HPDE6-E6E7 (cell line): ENCODE measurements around the gene KRTAP20-2.

ENCODE experiments used
- DNase-seq: peaks from one replicate; pipeline ENCODE4 v3.0.0; 2011; ENCODE audit warnings: missing footprints; ENCODE audit errors: extremely low spot score

Gene KRTAP20-2

DNA sequence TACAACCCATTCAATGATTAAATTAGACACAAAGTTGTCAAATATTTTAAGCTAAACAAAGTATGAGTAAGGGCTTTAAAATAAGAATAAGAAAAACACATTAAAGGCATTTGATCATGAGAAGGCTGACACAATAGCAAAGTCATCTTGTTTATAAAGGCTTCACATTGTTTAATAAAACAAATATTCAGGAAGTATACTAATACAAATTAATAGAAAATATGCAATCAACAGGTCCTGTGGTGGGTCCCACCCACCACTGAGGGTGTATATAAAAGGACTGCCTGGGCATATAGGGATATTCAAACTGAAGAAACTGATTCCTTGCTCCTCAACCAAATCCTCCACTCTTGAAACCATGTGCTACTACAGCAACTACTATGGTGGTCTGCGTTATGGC lies at the start of gene KRTAP20-2:
Gene KRTAP20-2 (plus strand): TSS at position 301 of the 400 bp plus-strand sequence. CDS start 58 bp downstream, at position 359.
- DNase-seq: no peak

DNA sequence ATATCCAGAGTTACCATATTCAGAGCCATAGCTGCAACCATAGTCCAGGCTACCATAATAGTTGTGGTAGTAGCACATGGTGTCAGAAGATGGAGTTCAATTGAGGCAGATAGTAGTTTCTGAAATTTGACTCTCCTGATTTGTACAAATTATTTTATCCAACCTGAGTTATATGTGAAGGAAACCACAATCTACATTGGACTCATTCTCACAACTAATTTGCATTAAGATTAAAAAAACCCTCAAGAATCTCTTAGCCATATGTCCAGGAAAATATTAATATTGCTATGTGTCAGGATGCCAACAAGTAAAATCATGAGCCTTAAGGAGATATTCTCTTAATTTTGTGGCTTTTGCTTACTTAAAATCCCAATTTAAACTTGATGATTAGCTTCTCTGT lies 44.7 kb upstream of the KRTAP20-2 start, which contains the start of gene KRTAP22-2:
Gene KRTAP22-2 (minus strand): TSS at position 101 of the 400 bp plus-strand sequence.
- no peak for DNase-seq

- no peak for DNase-seq
Measured at GRCh38 chr21:30592140-30592539, 42.9 kb upstream of the KRTAP20-2 start, which contains the start of gene KRTAP6-3. KRTAP6-3 (plus strand) TSS chr21:30592440; CDS start chr21:30592446, 6 bp downstream.

DNA sequence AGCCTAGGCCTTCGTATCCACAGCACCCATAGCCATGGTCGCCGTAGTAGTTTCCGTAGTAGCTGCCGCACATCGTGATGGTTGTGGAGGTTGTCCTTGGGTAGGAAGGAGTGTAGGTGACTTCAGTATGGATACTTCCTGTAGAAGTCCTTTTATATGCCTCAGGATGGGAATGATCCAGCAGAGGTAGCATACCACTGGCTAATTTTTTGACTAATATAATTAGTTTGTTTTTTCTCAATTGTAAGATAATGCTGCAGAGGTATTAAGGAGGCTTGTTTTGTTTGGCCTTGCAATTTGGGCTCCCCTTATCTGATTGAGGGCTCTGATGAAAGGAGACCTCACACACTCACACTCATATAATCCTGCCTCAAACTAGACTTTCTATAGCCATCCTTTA lies 36.2 kb upstream of the KRTAP20-2 start, which contains the start of gene KRTAP6-2:
Gene KRTAP6-2 (minus strand): TSS at position 101 of the 400 bp plus-strand sequence. CDS start 28 bp downstream, at position 73.
- no peak for DNase-seq

GRCh38 chr21:30600787-30601186 lies 34.2 kb upstream of the KRTAP20-2 start, which contains the start of gene KRTAP22-1:
KRTAP22-1 (plus strand) TSS chr21:30601087.
- DNase-seq: no peak

DNA sequence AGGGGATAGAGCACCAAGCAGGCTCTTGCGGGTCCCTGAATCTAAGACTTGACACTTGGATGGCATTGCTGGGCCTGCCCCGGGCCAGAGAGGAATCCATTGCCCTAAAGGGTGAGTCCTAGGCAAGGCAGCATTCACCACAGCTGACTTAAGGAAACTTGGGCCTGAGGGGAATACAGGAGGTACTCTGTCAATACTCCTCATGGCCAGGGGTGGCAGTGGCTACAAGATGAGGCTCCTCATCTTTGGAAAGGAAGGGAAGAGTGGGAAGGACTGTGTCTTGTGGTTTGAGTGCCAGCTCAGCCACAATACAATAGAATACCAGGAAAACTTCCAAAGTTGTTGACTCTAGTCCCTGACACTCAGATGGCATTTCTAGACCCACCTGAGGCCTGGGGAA lies 29.0 kb upstream of the KRTAP20-2 start:
- DNase-seq: no peak

DNA sequence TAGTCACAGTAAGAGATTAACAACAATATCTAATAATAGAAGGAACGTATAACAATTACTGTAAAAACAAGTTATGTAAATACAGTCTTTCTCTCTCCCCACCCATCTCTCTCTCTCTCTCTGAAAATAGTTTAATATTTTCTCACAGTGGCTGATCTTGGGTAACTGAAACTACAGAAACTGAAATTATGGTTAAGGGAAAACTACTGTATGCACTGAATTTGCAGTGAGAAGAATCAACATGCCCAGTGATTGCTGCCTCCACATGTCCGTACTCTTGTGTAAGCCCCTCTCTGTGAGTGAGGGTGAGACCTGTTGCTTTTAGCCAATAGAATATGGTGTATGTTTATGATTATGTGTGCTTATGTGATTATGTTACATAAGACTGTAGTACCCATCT lies 22.9 kb upstream of the KRTAP20-2 start:
- DNase-seq: no peak

DNA sequence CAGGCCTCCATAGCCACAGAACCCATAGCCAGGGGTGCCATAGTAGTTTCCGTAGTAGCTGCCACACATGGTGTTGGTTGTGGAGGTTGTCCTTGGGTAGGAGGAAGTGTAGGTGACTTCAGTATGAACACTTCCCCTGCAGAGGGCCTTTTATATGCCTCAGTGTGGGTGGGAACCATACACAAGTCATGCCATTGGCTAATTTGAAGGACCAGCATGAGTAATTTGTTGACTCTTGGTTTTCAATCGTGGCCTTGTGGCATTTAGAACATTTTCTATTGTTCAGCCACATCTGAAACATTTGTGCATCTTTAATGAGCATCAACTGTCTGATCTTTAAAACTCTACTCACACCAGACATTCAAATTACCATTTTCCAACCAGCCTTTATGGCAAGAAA lies 21.2 kb upstream of the KRTAP20-2 start, which contains the start of gene KRTAP6-1:
Gene KRTAP6-1 (minus strand): TSS at position 95 of the 400 bp plus-strand sequence. CDS start 26 bp downstream, at position 69.
- DNase-seq: no peak

- DNase-seq: no peak
Measured at GRCh38 chr21:30615199-30615598, 19.8 kb upstream of the KRTAP20-2 start.

DNA sequence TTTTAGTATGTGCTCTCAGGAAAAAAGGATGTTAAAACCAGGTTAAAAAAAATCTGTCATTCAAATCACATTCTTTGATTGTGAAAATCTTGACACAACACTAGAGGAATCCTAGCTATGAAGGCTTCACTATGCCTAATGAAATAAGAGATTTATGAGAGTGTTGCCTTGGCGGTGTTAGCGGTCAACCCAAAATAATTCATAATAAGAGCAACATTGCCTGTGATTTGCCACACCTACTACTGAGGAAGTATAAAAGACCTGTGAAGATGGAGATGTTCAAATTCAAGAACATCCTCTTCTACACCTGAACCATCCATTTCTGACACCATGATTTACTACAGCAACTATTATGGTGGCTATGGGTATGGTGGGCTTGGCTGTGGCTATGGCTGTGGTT lies 18.9 kb upstream of the KRTAP20-2 start, which contains the start of gene KRTAP20-1:
Gene KRTAP20-1 (plus strand): TSS at position 301 of the 400 bp plus-strand sequence. CDS start 30 bp downstream, at position 331.
- no peak for DNase-seq

DNA sequence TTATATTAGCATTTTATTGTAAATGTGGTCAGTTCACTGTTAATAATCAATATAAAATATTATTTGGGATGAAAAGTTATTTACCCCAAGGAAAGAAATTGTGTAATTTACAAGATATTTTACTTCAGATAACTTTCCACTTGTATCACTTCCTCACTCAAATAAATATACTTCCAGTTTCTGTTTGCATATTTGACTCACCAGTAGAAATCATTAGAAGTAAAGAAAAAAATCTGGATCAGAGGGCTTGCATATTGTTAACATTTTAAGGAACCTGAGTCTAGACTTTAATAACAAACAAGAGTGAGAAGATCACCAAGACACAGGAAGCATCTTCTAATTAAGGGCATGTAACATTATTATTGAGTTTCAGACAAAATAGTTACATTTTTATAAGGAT lies 14.9 kb upstream of the KRTAP20-2 start:
- DNase-seq: no peak

- DNase-seq: no peak
Measured at GRCh38 chr21:30620522-30620921, 14.5 kb upstream of the KRTAP20-2 start, which contains the start of gene KRTAP20-4. KRTAP20-4 (plus strand) TSS chr21:30620627.

GRCh38 chr21:30623362-30623761 lies 11.6 kb upstream of the KRTAP20-2 start:
- DNase-seq: no peak

DNA sequence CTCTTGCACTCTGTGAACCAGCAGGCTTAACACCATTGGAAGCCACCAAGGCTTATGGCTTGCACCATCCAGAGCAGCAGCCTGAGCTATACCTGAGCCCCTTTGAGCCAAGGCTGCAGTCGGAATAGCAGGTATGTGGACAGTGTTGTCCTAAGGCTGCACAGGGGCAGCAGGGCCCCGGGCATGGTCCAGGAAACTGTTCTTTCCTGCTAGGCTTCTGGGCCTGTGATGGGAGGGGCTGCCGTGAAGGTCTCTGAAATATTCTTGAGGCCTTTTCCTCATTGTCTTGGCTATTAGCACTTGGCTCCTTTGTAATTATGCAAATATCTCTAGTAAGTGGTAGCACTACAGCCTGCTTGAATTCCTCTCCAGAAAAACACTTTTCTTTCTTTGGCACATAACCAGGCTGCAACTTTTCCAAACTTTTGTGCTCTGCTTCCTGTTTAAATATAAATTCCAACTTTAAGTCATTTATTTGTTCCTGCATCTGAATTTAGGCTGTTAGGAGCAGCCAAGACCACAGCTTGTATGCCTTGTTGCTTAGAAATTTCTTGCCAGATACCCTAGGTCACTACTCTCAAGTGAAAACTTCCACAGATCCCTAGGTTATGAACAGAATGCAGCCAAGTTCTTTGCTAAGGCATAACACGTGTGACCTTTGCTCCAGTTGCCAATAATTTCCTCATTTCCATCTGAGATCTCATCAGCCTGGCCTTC lies 9.4 kb upstream of the KRTAP20-2 start:
- DNase-seq: no peak

- DNase-seq: no peak
Measured at GRCh38 chr21:30628109-30628508, 6.9 kb upstream of the KRTAP20-2 start.

- DNase-seq: no peak
Measured at GRCh38 chr21:30629200-30629599, 5.8 kb upstream of the KRTAP20-2 start.

- no peak for DNase-seq
Measured at GRCh38 chr21:30638686-30639085, 3.7 kb downstream of the KRTAP20-2 start.

GRCh38 chr21:30642564-30642963 lies 7.6 kb downstream of the KRTAP20-2 start, which contains the start of gene KRTAP20-3:
KRTAP20-3 (plus strand) TSS chr21:30642864.
- no peak for DNase-seq

GRCh38 chr21:30646904-30647414 lies 12.0 kb downstream of the KRTAP20-2 start:
- DNase-seq: no peak

GRCh38 chr21:30652891-30653290 lies 17.9 kb downstream of the KRTAP20-2 start:
- DNase-seq: no peak

DNA sequence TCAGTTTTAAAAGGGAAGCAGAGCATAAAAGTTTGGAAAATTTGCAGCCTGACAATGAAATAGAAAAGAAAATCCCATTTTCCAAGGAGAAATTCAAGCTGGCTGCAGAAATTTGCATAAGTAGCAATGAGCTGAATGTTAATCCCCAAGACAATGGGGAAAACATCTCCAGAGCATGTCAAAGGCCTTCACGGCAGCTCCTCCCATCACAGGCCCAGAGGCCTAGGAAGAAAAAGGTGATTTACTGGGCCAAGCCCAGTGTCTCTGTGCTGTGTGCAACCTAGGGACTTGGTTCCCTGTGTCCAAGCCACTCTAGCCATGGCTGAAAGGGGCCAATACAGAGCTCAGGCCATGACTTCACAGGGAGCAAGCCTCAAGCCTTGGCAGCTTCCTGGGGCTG lies 33.8 kb downstream of the KRTAP20-2 start:
- DNase-seq: no peak

DNA sequence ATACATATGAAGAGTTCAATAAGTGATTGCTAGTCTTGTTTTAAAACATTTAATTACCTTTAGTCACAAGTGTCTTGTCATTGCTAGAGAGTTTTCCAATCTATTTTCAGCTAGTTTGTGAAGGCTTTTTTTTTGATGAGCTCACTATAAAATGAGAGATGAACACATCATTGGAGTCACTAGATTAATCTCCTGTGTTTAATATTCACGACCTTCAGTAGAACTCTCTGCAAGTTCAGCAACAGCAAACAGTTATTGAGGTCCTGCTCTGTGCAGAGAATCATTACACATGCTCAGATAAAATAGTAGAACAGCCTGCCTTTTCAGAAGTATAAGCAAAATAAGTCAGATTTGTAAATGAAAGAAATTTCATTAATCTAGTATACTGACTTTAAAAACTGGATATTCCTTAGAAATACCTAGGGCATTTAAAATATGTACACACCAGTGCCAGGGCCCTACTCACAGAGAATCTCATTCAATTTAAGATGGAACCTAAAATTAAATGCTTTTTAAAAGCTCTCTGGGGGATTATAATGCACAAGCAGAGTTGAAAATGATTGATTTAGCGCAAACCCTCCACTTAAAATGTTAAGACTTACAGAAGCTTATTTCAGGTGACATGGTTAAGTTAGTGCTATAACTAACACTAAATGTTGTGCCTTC lies 38.1 kb downstream of the KRTAP20-2 start:
- no peak for DNase-seq
